Smooth muscle cell (in vitro differentiated cells): ENCODE measurements around the gene ETFBKMT. TPM values are rescaled to one million over a fixed set of nuclear protein-coding genes. Genes with fewer than 3 reads are reported as not detected.

Experiments used
- DNase-seq: peaks from one replicate; lab custom pipeline; 2025; ENCODE audit not compliant: unreplicated experiment; lab: John Stamatoyannopoulos, UW
- H2AFZ ChIP-seq: fragments of 200-600 bp; sonication (generic); 2 replicates; pipeline ENCODE4 v1.6.0; 2016; ENCODE audit warnings: antibody characterized with exemption, low read depth, mild to moderate bottlenecking
- H3F3A ChIP-seq: fragments of 200-600 bp; sonication (generic); 2 replicates; pipeline ENCODE4 v1.6.0; 2017; ENCODE audit warnings: antibody characterized with exemption, low read depth
- H3K27ac ChIP-seq: fragments of 200-600 bp; sonication (generic); 2 replicates; pipeline ENCODE4 v1.5.1; 2016; ENCODE audit warnings: low read depth, mild to moderate bottlenecking
- H3K27me3 ChIP-seq: fragments of 200-600 bp; sonication (generic); 2 replicates; pipeline ENCODE4 v1.6.1; 2016; ENCODE audit warnings: low read depth, mild to moderate bottlenecking
- H3K36me3 ChIP-seq: fragments of 200-600 bp; sonication (generic); 2 replicates; pipeline ENCODE4 v1.5.1; 2016; ENCODE audit warnings: low read depth
- H3K4me1 ChIP-seq: fragments of 200-600 bp; sonication (generic); 2 replicates; pipeline ENCODE4 v1.5.1; 2016; ENCODE audit warnings: low read depth
- H3K4me2 ChIP-seq: fragments of 200-600 bp; sonication (generic); 2 replicates; pipeline ENCODE4 v1.6.0; 2016; ENCODE audit warnings: mild to moderate bottlenecking
- H3K4me3 ChIP-seq: fragments of 200-600 bp; sonication (generic); 2 replicates; pipeline ENCODE4 v1.5.1; 2016; ENCODE audit warnings: mild to moderate bottlenecking
- H3K79me2 ChIP-seq: fragments of 200-600 bp; sonication (generic); 2 replicates; pipeline ENCODE4 v1.6.0; 2016; ENCODE audit warnings: low read depth, mild to moderate bottlenecking
- H3K9ac ChIP-seq: fragments of 200-600 bp; sonication (generic); 2 replicates; pipeline ENCODE4 v1.6.0; 2016; ENCODE audit warnings: low read depth
- H3K9me3 ChIP-seq: fragments of 200-600 bp; sonication (generic); replicated peaks from 2 replicates; pipeline ENCODE4 v1.5.1; 2016; ENCODE audit warnings: low read depth
- H4K20me1 ChIP-seq: fragments of 200-600 bp; sonication (generic); 2 replicates; pipeline ENCODE4 v1.6.0; 2016; ENCODE audit warnings: low read depth
- WGBS: methylation state at CpG from one replicate; pipeline ENCODE4 v1.1.7; 2016; ENCODE audit warnings: low lambda C conversion rate; 5-methylcytosine and 5-hydroxymethylcytosine counted together
- polyA plus RNA-seq: library from polyadenylated mRNA; unstranded; fragments of >200 nt; fragmentation: Nextera tagmentation; extraction: Ambion mirVana; gene quantifications from 2 replicates; pipeline ENCODE4 v1.2.1, GENCODE V29; 2016
- total RNA-seq: library from RNA; depleted of rRNA; stranded (reverse); fragments of >200 nt; gene quantifications from 2 replicates; pipeline ENCODE4 v1.2.3, GENCODE V29; 2014
- TF ChIP-seq, protein P1 (sequence below): fragments of 200-600 bp; sonication (generic); IDR thresholded peaks from 2 replicates; pipeline ENCODE4 v1.5.1; 2017; ENCODE audit warnings: borderline replicate concordance, mild to moderate bottlenecking, antibody characterized with exemption; ENCODE audit not compliant: insufficient read depth, poor library complexity, severe bottlenecking

Gene ETFBKMT
- total and polyA plus RNA-seq, 2 experiments from 2014 or later, result 1.7 to 2.2 TPM

DNA sequence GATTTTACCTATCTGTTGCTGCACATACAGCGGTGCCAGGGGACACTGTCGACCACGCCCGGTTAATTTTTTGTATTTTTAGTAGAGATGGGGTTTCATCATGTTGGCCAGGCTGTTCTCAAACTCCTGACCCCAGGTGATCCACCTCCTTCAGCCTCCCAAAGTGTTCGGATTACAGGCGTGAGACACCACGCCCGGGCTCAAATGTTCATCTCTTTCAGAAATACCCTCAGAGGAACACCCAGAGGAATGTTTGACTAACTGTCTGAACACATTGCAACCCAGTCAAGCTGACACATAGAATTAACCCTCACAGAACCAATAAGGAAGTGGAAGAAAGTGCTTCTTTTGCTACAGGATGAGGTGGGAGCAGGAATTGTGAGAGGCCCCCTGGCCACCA, 15.0 kb upstream of the ETFBKMT start:
- no peaks in the 10 kb centered on the region for H3K36me3 ChIP-seq
- no peak overlapping the region for H3K27ac ChIP-seq
- no peaks in the 10 kb centered on the region for H3K27me3 ChIP-seq
- H3K79me2 ChIP-seq, result no peaks in the 10 kb centered on the region
- WGBS, result 76% methylated on average over 8 of the region's 8 CpGs
- no peak overlapping the region for H3K9ac ChIP-seq
- no peaks in the 10 kb centered on the region for H3K9me3 ChIP-seq
- no peaks in the 10 kb centered on the region for H3F3A ChIP-seq
- no peak overlapping the region for H3K4me2 ChIP-seq
- no peak for DNase-seq
- no peaks in the 10 kb centered on the region for H4K20me1 ChIP-seq
- no peak overlapping the region for H2AFZ ChIP-seq
- H3K4me3 ChIP-seq, result no peak overlapping the region
- H3K4me1 ChIP-seq, result no peaks in the 10 kb centered on the region
- TF ChIP-seq, protein P1, sequence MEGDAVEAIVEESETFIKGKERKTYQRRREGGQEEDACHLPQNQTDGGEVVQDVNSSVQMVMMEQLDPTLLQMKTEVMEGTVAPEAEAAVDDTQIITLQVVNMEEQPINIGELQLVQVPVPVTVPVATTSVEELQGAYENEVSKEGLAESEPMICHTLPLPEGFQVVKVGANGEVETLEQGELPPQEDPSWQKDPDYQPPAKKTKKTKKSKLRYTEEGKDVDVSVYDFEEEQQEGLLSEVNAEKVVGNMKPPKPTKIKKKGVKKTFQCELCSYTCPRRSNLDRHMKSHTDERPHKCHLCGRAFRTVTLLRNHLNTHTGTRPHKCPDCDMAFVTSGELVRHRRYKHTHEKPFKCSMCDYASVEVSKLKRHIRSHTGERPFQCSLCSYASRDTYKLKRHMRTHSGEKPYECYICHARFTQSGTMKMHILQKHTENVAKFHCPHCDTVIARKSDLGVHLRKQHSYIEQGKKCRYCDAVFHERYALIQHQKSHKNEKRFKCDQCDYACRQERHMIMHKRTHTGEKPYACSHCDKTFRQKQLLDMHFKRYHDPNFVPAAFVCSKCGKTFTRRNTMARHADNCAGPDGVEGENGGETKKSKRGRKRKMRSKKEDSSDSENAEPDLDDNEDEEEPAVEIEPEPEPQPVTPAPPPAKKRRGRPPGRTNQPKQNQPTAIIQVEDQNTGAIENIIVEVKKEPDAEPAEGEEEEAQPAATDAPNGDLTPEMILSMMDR, result no peak

DNA sequence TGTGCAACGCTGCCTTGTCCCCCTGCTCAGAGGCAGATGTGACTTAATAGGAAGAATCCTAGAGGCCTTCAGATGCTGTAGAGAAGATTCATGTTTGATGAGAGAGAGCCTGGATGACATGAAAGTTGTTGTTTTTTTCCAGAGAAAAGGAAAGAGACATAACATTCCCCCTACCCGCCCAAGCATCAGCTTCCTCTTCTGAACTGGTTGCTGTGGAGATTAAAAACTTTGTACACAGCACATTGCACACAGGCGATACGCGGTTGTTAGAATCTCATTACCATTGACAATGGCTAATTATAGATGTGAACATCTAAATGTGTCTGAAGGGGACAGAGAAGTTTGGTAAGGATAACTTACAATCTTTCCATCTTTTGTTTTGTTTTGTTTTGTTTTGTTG, 13.6 kb upstream of the ETFBKMT start:
- TF ChIP-seq, protein P1, result no peak
- peaks cover 7% of the 10 kb centered on the region for H3F3A ChIP-seq
- DNase-seq, result no peak
- H4K20me1 ChIP-seq, result no peaks in the 10 kb centered on the region
- H3K9ac ChIP-seq, result no peak overlapping the region
- WGBS, result 93% methylated on average over 5 of the region's 5 CpGs
- H3K36me3 ChIP-seq, result no peaks in the 10 kb centered on the region
- H3K79me2 ChIP-seq, result no peaks in the 10 kb centered on the region
- no peaks in the 10 kb centered on the region for H3K9me3 ChIP-seq
- H3K4me3 ChIP-seq, result no peak overlapping the region
- H3K27ac ChIP-seq, result no peak overlapping the region
- no peak overlapping the region for H3K4me2 ChIP-seq
- no peaks in the 10 kb centered on the region for H3K4me1 ChIP-seq
- no peaks in the 10 kb centered on the region for H3K27me3 ChIP-seq
- no peak overlapping the region for H2AFZ ChIP-seq

DNA sequence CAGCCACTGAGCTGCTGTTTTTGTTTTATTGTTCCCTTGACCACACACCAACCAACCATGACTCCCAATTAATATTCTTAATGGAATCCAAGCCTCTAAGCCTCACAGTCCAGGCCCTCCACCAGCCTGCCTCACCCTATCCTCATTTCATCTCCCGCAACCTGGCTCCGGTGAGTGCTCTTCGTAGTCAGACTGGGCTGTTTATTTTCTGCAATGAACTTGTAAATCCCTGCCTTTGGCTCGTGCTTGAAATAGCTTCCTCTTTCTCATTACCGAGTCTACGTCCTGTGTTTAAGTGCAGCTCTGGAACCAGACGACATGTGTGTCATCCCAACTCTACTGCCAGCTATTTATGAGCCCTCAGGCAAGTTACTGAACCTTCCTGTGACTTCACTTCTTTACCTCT, 12.4 kb upstream of the ETFBKMT start:
- TF ChIP-seq, protein P1, result no peak
- Histone ChIP-seq H3K9me3 (no peaks in the 10 kb centered on the region), H3K27me3 (no peaks in the 10 kb centered on the region), H4K20me1 (no peaks in the 10 kb centered on the region), H3K4me3 (no peak overlapping the region), H3K4me1 (no peaks in the 10 kb centered on the region), H3F3A (peaks cover 7% of the 10 kb centered on the region), H3K27ac (peak overlapping the region; percentile 62), H3K9ac (no peak overlapping the region), H3K79me2 (no peaks in the 10 kb centered on the region), H3K36me3 (no peaks in the 10 kb centered on the region), H3K4me2 (no peak overlapping the region), H2AFZ (peak overlapping the region; percentile 51)
- DNase-seq, result no peak
- 7% methylated on average over 7 of the region's 7 CpGs for WGBS

DNA sequence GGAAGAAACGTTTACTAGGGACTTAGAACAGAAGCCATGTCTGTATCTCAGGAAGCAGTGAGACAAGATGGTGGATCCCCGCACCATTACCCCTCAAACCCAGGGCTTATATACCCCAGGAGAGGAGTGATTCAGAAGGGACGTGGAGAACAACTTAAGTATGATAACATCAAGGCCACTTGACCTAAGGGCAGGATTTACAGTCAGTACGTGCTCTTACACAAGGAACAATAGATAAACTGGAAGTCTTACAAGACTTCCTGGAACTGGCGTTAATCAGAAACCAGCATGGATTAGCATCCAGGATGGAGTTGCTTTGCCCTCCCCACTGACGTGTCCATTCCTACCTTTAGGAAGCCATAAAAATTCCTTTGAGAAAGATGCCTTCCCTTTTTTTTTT, 8.6 kb upstream of the ETFBKMT start:
- H3K36me3 ChIP-seq, result no peaks in the 10 kb centered on the region
- peaks cover 11% of the 10 kb centered on the region for H3F3A ChIP-seq
- no peaks in the 10 kb centered on the region for H3K79me2 ChIP-seq
- H2AFZ ChIP-seq, result peak overlapping the region; percentile 76
- no peaks in the 10 kb centered on the region for H3K4me1 ChIP-seq
- DNase-seq, result no peak
- no peak overlapping the region for H3K9ac ChIP-seq
- no peak overlapping the region for H3K4me2 ChIP-seq
- WGBS, result 24% methylated on average over 6 of the region's 6 CpGs
- no peaks in the 10 kb centered on the region for H3K27me3 ChIP-seq
- H3K9me3 ChIP-seq, result no peaks in the 10 kb centered on the region
- H4K20me1 ChIP-seq, result no peaks in the 10 kb centered on the region
- H3K27ac ChIP-seq, result peak overlapping the region; percentile 15
- no peak overlapping the region for H3K4me3 ChIP-seq
- TF ChIP-seq, protein P1, result no peak
